NT2/D1 (cell line): ENCODE results near the gene RNF19B.

Source experiments
- DNase-seq: peaks from one replicate; pipeline ENCODE4 v3.0.0-alpha.2; 2011; ENCODE audit warnings: low read depth, low spot score
- H3K27me3 ChIP-seq: 2 replicates; pipeline ENCODE4 v1.6.0; 2011; ENCODE audit warnings: mild to moderate bottlenecking; ENCODE audit not compliant: insufficient read length, insufficient read depth
- H3K36me3 ChIP-seq: 2 replicates; pipeline ENCODE4 v1.6.1; 2011; ENCODE audit warnings: mild to moderate bottlenecking, low read length, mixed read lengths; ENCODE audit not compliant: insufficient read depth, insufficient read length
- H3K4me1 ChIP-seq: 2 replicates; pipeline ENCODE4 v1.5.1; 2011; ENCODE audit not compliant: insufficient read depth, insufficient read length
- H3K4me3 ChIP-seq: 2 replicates; pipeline ENCODE4 v1.5.1; 2011; ENCODE audit warnings: low read depth; ENCODE audit not compliant: insufficient read length
- H3K9ac ChIP-seq: 2 replicates; pipeline ENCODE4 v1.6.0; 2011; ENCODE audit warnings: low read depth; ENCODE audit not compliant: insufficient read length
- H3K9me3 ChIP-seq: 2 replicates; pipeline ENCODE4 v1.5.1; 2011; ENCODE audit warnings: mild to moderate bottlenecking, low read length; ENCODE audit not compliant: insufficient read depth
- SUZ12 ChIP-seq: IDR thresholded peaks from 2 replicates; pipeline ENCODE4 v1.6.1; 2011; ENCODE audit not compliant: insufficient read length, insufficient read depth; ENCODE audit errors: extremely low read depth
- YY1 ChIP-seq: IDR thresholded peaks from 2 replicates; pipeline ENCODE4 v1.6.1; 2011; ENCODE audit not compliant: insufficient read length, insufficient read depth
- ZNF274 ChIP-seq: IDR thresholded peaks from 2 replicates; pipeline ENCODE4 v1.6.1; 2011; ENCODE audit warnings: mild to moderate bottlenecking, low read depth, low read length

Gene RNF19B

DNA sequence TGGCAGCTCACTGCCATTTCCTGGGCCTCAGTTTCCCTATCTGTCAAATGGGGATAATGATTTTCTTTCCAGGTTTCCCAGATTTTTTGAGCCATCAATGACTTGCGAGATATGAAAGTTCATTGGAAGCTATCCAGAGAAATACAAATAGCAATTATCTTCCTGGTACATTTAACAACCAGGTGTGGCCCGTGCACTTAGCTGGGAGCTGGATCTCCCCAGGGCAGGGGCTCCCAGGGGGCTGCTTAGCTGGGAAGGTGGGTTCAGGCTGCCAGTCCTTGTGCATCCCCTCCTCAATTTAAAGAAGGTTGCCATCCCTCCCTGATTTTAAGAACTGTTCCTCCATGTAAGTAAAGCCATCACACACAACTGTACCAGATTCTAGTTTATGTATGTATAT is 59.8 kb downstream of the RNF19B start:
- Histone ChIP-seq H3K36me3 (no peaks in the 10 kb centered on the region), H3K4me3 (no peak overlapping the region), H3K4me1 (no peaks in the 10 kb centered on the region), H3K9ac (no peak overlapping the region), H3K9me3 (no peaks in the 10 kb centered on the region), H3K27me3 (peaks cover 19% of the 10 kb centered on the region)
- no peak for DNase-seq
- TF ChIP-seq ZNF274 (no peak), SUZ12 (no peak), YY1 (no peak)

DNA sequence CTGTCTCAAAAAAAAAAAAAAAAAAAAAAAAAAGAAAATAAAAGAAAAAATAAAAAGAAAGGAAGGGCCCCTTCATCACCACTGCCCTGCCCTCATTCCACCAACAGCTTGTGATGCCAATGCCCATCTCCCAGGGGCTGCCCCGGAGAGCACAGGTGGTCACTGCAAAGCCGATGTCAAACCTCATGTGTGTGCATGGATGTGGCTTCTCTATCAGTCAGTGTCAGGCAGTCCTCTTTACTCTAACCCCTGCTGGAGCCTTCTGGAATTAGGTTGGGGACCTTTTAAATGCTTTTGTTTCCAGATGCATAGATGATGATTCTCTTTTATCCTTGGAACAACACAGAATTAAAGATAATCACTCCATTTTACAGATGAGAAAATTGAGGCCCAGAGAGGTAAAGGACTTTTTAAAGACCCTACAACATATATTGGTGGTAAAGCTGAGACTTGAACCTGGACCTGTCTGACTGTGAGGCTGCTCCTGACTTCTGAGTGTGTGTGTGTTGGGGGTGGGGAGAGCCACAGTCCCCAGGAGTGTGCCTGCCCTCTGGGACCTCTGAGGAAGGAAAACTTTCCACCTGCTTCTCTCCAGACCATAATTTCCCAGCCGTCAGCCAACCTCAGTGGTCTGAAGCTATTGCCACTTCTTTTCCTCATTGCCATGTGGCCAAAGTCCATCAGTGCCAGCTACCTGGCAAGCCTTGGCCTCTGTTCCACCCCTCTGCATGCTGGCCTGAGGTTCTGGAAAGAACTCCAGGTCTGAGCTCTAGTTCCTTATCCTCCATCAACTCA is 60.4 kb downstream of the RNF19B start:
- Histone ChIP-seq H3K9me3 (no peaks in the 10 kb centered on the region), H3K9ac (no peak overlapping the region), H3K4me1 (no peaks in the 10 kb centered on the region), H3K27me3 (peaks cover 21% of the 10 kb centered on the region), H3K4me3 (no peak overlapping the region), H3K36me3 (no peaks in the 10 kb centered on the region)
- TF ChIP-seq YY1 (no peak), SUZ12 (no peak), ZNF274 (no peak)
- no peak for DNase-seq

DNA sequence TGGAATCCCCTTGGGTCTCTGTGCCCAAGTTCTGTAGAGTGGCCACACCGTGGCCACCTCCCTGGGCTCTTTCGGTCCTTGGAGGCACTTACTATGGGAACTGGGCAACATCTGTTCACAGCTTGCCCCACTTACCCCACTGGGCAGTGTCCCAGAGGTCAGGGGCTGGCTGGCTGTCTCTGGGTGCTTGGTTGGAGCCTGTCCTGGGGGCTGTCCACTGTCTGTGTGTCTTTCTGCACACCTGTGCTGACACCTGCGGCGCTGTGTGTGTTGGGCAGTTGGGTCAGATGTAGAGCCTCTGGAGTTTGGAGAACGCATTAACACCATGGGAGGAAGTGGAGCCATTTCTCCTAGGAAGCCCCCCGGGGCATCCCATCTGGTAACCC is 62.1 kb downstream of the RNF19B start:
- no peak overlapping the region for H3K9ac ChIP-seq
- no peak for TF ChIP-seq SUZ12
- no peak for TF ChIP-seq ZNF274
- no peak for TF ChIP-seq YY1
- H3K4me1 ChIP-seq, result no peaks in the 10 kb centered on the region
- H3K4me3 ChIP-seq, result no peak overlapping the region
- H3K27me3 ChIP-seq, result peaks cover 21% of the 10 kb centered on the region
- no peaks in the 10 kb centered on the region for H3K9me3 ChIP-seq
- peaks cover 4% of the 10 kb centered on the region for H3K36me3 ChIP-seq
- no peak for DNase-seq

DNA sequence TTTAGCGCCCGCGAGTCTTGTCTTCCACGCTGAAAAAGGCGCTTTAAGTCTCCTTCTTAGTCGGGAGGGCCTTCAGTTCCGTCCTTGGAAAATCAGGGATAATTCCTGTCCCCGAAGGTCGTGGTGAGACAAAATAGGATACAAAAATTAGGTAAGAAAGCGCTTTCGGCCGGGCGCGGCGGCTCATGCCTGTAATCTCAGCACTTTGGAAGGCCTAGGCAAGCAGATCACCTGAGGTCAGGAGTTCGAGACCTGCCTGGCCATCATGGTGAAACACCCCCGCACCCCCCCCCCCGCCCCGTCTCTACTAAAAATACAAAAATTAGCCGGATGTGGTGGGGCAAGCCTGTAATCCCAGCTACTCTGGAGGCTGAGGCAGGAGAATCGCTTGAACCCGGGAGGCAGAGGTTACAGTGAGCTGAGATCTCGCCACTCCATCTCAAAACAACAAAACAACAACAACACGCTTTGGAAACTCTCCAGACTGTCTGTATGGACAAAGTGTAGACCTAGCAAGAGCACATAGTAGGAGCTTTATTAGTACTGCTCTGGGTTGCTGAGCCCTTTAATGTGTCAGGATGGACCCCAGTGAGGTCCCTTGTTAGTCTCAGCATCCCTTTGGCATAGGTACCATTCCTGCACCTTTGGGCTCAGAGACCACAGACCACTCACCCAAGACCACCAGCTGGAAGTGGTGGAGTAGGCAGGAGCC is 62.6 kb downstream of the RNF19B start:
- Histone ChIP-seq H3K27me3 (peaks cover 21% of the 10 kb centered on the region), H3K4me3 (peak overlapping the region; percentile 39), H3K9ac (peak overlapping the region; percentile 38)

DNA sequence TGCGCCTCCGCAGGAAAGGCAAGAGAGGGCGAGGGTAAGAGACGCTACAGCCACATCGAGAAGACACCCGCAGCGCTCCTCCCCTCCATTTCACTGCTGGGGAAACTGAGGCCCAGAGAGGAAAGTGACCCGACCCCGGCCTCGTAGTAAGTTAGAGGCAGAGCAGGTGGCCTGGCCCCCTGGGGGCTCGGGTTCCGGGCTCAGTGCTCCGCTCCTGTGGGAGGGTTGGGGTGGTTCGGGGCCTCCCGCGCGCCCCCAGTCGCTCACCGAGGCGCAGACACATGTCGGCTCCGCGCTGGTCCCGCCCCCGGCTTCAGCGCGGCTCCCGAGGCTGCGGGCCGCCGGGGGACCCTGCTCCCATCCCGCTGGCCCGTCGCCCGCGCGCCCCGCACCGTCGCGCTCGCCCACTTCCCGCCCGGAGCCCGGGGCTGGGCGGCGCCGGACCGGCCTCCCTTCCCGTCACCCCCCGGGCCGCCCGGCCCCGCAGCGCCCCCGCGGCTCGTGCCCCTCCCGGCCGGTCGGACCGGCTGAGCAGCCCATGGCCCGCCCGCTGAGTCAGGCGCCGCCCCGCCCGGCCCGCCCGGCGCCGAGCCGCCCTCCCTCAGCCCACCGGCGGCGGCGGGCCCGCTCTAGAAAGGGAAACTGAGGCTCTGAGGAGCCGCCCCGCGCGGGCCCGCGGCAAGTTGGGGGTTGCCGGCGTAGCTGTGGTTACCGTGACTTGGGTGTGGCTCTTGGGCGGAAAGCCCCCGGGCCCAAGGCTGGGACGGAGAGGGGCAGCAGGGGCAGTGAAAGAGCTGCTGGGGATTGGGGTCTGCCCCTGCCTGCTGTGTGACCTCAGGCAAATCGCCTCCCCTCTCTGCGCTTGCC is 63.4 kb downstream of the RNF19B start, which contains the start of gene TMEM54:
Gene TMEM54 (minus strand): TSS at position 434 of the 867 bp plus-strand sequence. CDS start 151 bp downstream, at position 283.
- Histone ChIP-seq H3K27me3 (peaks cover 21% of the 10 kb centered on the region), H3K9ac (peak within 1 kb of the TSS; percentile 80), H3K4me3 (peak within 1 kb of the TSS; percentile 56), H3K9me3 (no peaks in the 10 kb centered on the region), H3K4me1 (no peaks in the 10 kb centered on the region), H3K36me3 (peaks cover 9% of the 10 kb centered on the region)
- no peak for TF ChIP-seq ZNF274
- no peak for TF ChIP-seq YY1
- TF ChIP-seq SUZ12, result no peak
- no peak for DNase-seq

More for the DNA sequence above, 62.6 kb downstream of the RNF19B start:
- DNase-seq, result no peak
- H3K4me1 ChIP-seq, result no peaks in the 10 kb centered on the region
- peaks cover 4% of the 10 kb centered on the region for H3K36me3 ChIP-seq
- TF ChIP-seq SUZ12, result no peak
- no peak for TF ChIP-seq YY1
- TF ChIP-seq ZNF274, result no peak
- no peaks in the 10 kb centered on the region for H3K9me3 ChIP-seq

DNA sequence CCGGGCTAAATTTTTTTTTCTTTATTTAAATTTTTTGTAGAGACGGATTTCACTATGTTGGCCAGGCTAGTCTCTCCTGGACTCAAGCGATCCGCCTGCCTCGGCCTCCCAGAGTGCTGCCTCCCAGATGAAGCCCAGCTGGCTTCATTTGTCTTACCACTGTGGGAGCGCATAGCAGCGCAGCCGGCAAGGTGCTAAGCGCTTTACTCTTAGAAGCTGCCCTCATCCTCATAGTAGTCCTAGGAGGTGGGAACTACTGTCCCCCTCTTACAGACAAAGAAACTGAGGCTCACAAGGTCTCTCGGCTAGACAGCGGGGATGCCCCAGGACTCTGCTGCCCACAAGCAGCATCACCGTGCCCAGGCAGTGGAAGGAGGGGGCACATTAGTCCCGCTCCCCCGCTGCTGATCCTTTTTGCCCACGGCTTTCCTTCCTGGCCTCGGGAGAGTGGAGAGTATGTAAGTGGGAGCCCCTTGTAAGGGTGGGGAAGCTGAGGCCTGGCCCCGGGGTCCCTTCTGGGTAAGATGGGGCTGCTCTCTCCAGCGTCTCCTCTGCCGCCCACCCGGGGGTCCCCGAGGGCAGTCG is 64.1 kb downstream of the RNF19B start:
- Histone ChIP-seq H3K27me3 (peaks cover 21% of the 10 kb centered on the region), H3K4me3 (peak overlapping the region; percentile 56), H3K9me3 (no peaks in the 10 kb centered on the region), H3K36me3 (peaks cover 15% of the 10 kb centered on the region), H3K9ac (peak overlapping the region; percentile 80), H3K4me1 (no peaks in the 10 kb centered on the region)
- TF ChIP-seq YY1, result no peak
- DNase-seq, result no peak
